Endodermal cell (in vitro differentiated cells): ENCODE data around the gene RCVRN. TPM values are rescaled to one million over a fixed set of nuclear protein-coding genes. Genes with fewer than 3 reads are reported as not detected.

Source experiments
- DNase-seq: peaks from one replicate; pipeline ENCODE4 v3.0.0-alpha.2; 2017
- H3K27ac ChIP-seq: 2 replicates; pipeline ENCODE4 v1.5.1; 2013; ENCODE audit warnings: mild to moderate bottlenecking, low read depth, low read length, moderate library complexity
- H3K27me3 ChIP-seq: 2 replicates; pipeline ENCODE4 v1.6.1; 2013; ENCODE audit warnings: mild to moderate bottlenecking, low read length, moderate library complexity; ENCODE audit not compliant: insufficient read depth, control insufficient read depth, poor library complexity, severe bottlenecking
- H3K36me3 ChIP-seq: 2 replicates; pipeline ENCODE4 v1.7.0; 2013; ENCODE audit warnings: mild to moderate bottlenecking, low read length, moderate library complexity; ENCODE audit not compliant: control insufficient read depth, insufficient read depth
- H3K4me1 ChIP-seq: one replicate; pipeline ENCODE4 v1.7.0; 2013; ENCODE audit warnings: low read length; ENCODE audit not compliant: control insufficient read depth, insufficient read depth
- H3K4me3 ChIP-seq: 2 replicates; pipeline ENCODE4 v1.5.1; 2013; ENCODE audit warnings: mild to moderate bottlenecking, low read length, moderate library complexity
- H3K9ac ChIP-seq: 2 replicates; pipeline ENCODE4 v1.6.1; 2013; ENCODE audit warnings: mild to moderate bottlenecking, low read length, moderate library complexity; ENCODE audit not compliant: poor library complexity, severe bottlenecking; ENCODE audit errors: extremely low read depth
- H3K9me3 ChIP-seq: 2 replicates; pipeline ENCODE4 v1.6.1; 2013; ENCODE audit warnings: mild to moderate bottlenecking, low read length, moderate library complexity; ENCODE audit not compliant: control insufficient read depth
- H3K27ac Mint-ChIP-seq: 2 replicates; pipeline ENCODE4 v1.8.0; 2020; ENCODE audit warnings: mixed read lengths
- H3K27me3 Mint-ChIP-seq: 2 replicates; pipeline ENCODE4 v1.8.0; 2021; ENCODE audit warnings: mild to moderate bottlenecking, mixed read lengths; ENCODE audit not compliant: insufficient read depth
- H3K36me3 Mint-ChIP-seq: 2 replicates; pipeline ENCODE4 v1.8.0; 2020; ENCODE audit warnings: low read depth, mixed read lengths
- H3K4me1 Mint-ChIP-seq: 2 replicates; pipeline ENCODE4 v1.8.0; 2020; ENCODE audit warnings: mixed read lengths
- H3K4me3 Mint-ChIP-seq: 2 replicates; pipeline ENCODE4 v1.8.0; 2020; ENCODE audit warnings: mild to moderate bottlenecking, moderate library complexity, mixed read lengths
- H3K9me3 Mint-ChIP-seq: 2 replicates; pipeline ENCODE4 v1.8.0; 2020; ENCODE audit warnings: mild to moderate bottlenecking, mixed read lengths
- CTCF ChIP-seq: fragments of 200-600 bp; sonication (generic); conservative IDR thresholded peaks from 2 replicates; pipeline ENCODE4 v1.5.0; 2021; ENCODE audit warnings: antibody characterized with exemption, mild to moderate bottlenecking
- WGBS, 2 experiments: methylation state at CpG; one replicate each; pipeline versions ENCODE4 v1.1.5 to v1.1.7; 2013; ENCODE audit warnings: missing lambda C conversion rate in 2 of 2, mixed read lengths in 1 of 2; ENCODE audit not compliant: insufficient coverage in 1 of 2, insufficient read length in 1 of 2; 5-methylcytosine and 5-hydroxymethylcytosine counted together
- total RNA-seq, 2 donors: library from RNA; stranded (reverse); fragmentation: NEBNext Ultra II Directional in 1 of 2; extraction: Animal tissue kit (Norgen Biotek cat#: 25700) in 1 of 2; gene quantifications; 2 replicates in 1 of 2; 3 replicates in 1 of 2; pipeline ENCODE4 v1.2.1, GENCODE V29; 2021

RCVRN gene
- total RNA-seq, 2 donors from 2014 or later = not detected

GRCh38 chr17:9875441-9875840, 29.6 kb downstream of the RCVRN start:
- no peak for TF ChIP-seq CTCF
- Mint-ChIP-seq H3K9me3 (no peaks in the 10 kb centered on the region), H3K4me3 (no peak overlapping the region), H3K4me1 (peaks cover 13% of the 10 kb centered on the region), H3K27me3 (peaks cover 11% of the 10 kb centered on the region), H3K27ac (peak overlapping the region; percentile 12), H3K36me3 (no peaks in the 10 kb centered on the region)
- DNase-seq = peak; percentile 79
- Histone ChIP-seq H3K27ac (no peak overlapping the region), H3K36me3 (no peaks in the 10 kb centered on the region), H3K9me3 (no peaks in the 10 kb centered on the region), H3K9ac (no peak overlapping the region), H3K4me3 (no peak overlapping the region), H3K27me3 (no peaks in the 10 kb centered on the region), H3K4me1 (peaks cover 8% of the 10 kb centered on the region)
- 42 to 60% methylated on average over 3 of the region's 3 CpGs for WGBS, 2 experiments

- Mint-ChIP-seq H3K36me3 (no peaks in the 10 kb centered on the region), H3K27ac (no peak overlapping the region), H3K9me3 (no peaks in the 10 kb centered on the region), H3K27me3 (peaks cover 11% of the 10 kb centered on the region), H3K4me1 (peaks cover 13% of the 10 kb centered on the region), H3K4me3 (no peak overlapping the region)
- peaks cover 8% of the 10 kb centered on the region for H3K4me1 ChIP-seq
- peak; percentile 57 for DNase-seq
- no peaks in the 10 kb centered on the region for H3K27me3 ChIP-seq
- H3K27ac ChIP-seq = no peak overlapping the region
- no peaks in the 10 kb centered on the region for H3K9me3 ChIP-seq
- no peak overlapping the region for H3K4me3 ChIP-seq
- no peak overlapping the region for H3K9ac ChIP-seq
- WGBS, 2 experiments = 78% methylated on average over 3 of the region's 3 CpGs; no CpG with 5 or more reads in 1 of the 2 experiments
- no peaks in the 10 kb centered on the region for H3K36me3 ChIP-seq
- TF ChIP-seq CTCF = peak; percentile 63
These were observed 30.3 kb downstream of the RCVRN start for GRCh38 chr17:9874722-9875121.

- no peak for TF ChIP-seq CTCF
- 88 to 90% methylated on average over 4 to 6 of the region's 6 CpGs for WGBS, 2 experiments
- H3K27me3 ChIP-seq = no peaks in the 10 kb centered on the region
- H3K27ac ChIP-seq = no peak overlapping the region
- H3K9me3 ChIP-seq = no peaks in the 10 kb centered on the region
- no peak overlapping the region for H3K9ac ChIP-seq
- H3K4me1 ChIP-seq = peaks cover 8% of the 10 kb centered on the region
- H3K27me3 Mint-ChIP-seq = peaks cover 19% of the 10 kb centered on the region
- H3K4me3 Mint-ChIP-seq = no peak overlapping the region
- DNase-seq = peak; percentile 41
- no peaks in the 10 kb centered on the region for H3K9me3 Mint-ChIP-seq
- no peaks in the 10 kb centered on the region for H3K36me3 Mint-ChIP-seq
- H3K27ac Mint-ChIP-seq = no peak overlapping the region
- no peak overlapping the region for H3K4me3 ChIP-seq
- peaks cover 13% of the 10 kb centered on the region for H3K4me1 Mint-ChIP-seq
- H3K36me3 ChIP-seq = no peaks in the 10 kb centered on the region
These were observed 32.2 kb downstream of the RCVRN start for GRCh38 chr17:9872852-9873251.
